Right atrium auricular region (tissue), 2 donors: Measurements from ENCODE around the gene CPLX1. TPM values are rescaled to one million over a fixed set of nuclear protein-coding genes. Genes with fewer than 3 reads are reported as not detected.

Experiments used
- DNase-seq: peaks from one replicate; pipeline ENCODE4 v3.0.0-alpha.2; 2019; ENCODE audit warnings: low spot score
- H3K27ac ChIP-seq, 2 donors: fragments of 200-600 bp; sonication (generic); 1 replicate in 1 of 2; 2 replicates in 1 of 2; pipeline ENCODE4 v1.5.1; 2016 to 2019
- H3K27me3 ChIP-seq, 2 donors: fragments of 200-600 bp; sonication (generic); one replicate each; pipeline versions ENCODE4 v1.5.1 to v1.6.0; 2017 to 2019
- H3K36me3 ChIP-seq: fragments of 200-600 bp; sonication (generic); one replicate; pipeline ENCODE4 v1.5.1; 2016
- H3K4me1 ChIP-seq, 2 donors: fragments of 200-600 bp; sonication (generic); one replicate each; pipeline versions ENCODE4 v1.5.1 to v1.6.0; 2017 to 2019
- H3K4me3 ChIP-seq, 2 donors: fragments of 200-600 bp; sonication (generic); 1 replicate in 1 of 2; 2 replicates in 1 of 2; pipeline ENCODE4 v1.5.1; 2017 to 2019; ENCODE audit warnings: mild to moderate bottlenecking in 1 of 2, moderate library complexity in 1 of 2
- H3K9me3 ChIP-seq, 2 donors: fragments of 200-600 bp; sonication (generic); one replicate each; pipeline ENCODE4 v1.5.1; 2019
- CTCF ChIP-seq, 2 donors: fragments of 200-600 bp; sonication (generic); IDR thresholded peaks; one replicate each; pipeline ENCODE4 v1.5.1; 2019; ENCODE audit warnings: antibody characterized with exemption in 2 of 2
- total RNA-seq, 2 donors: library from RNA; depleted of rRNA; stranded (reverse); fragments of >200 nt; gene quantifications; one replicate each; pipeline ENCODE4 v1.1.0, GENCODE V29; 2016

Gene CPLX1
- total RNA-seq, 2 donors from 2014 or later: 0.98 to 2.3 TPM

GRCh38 chr4:828641-829271 lies 2.8 kb upstream of the CPLX1 start:
- no peaks in the 10 kb centered on the region for H3K36me3 ChIP-seq
- TF ChIP-seq CTCF (IDR thresholded peaks at IDR 0.05): no peak
- H3K27me3 ChIP-seq: peaks cover 12 to 20% of the 10 kb centered on the region in 2 donors
- no peak overlapping the region for H3K4me3 ChIP-seq
- DNase-seq: no peak
- H3K4me1 ChIP-seq: peaks cover 0 to 22% of the 10 kb centered on the region in 2 donors
- peak overlapping the region in 1 of 2 donors; percentile 35 for H3K27ac ChIP-seq
- no peaks in the 10 kb centered on the region for H3K9me3 ChIP-seq

DNA sequence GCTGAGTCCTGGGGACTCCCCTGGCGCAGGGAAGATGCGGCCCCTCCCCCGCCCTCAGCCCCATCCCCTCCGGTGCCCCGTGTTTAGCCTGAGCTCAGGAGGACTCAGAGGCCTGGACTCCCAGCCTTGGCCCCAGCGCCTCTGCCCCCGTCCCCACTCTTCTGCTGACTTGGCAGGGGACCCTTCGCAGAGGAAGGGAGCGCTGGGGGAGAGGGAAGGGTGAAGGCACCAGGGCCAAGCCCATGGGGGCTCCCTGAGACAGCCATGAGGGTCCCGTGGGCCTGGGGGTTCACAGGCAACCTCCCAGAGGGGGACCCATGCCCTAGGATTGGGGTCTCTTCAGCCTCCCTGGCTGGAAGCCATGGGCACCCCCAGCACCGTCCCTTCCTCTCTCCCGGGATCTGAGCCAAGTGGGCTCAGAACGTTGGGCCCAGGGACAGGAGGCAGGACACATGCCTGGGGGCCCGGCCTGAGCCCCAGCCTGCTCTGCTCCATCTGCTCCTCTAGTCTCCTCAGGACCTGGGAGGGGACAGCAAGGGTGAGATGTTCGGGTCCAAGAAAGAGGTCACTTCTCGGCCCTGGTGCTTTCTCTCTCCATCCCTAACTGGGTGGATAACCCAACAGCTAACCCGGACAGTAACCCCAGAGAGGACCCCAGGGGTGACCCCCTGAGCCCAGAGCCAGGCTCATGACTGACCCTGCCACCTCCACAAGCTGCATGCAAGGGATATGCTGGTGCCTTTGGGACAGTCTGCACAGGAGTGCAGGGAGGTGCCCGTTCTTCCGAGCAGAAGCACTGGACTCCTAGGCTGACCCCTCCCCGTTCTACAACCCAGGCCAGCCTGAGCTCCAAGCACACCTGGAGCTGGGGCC lies 1.5 kb upstream of the CPLX1 start:
- H3K9me3 ChIP-seq: no peaks in the 10 kb centered on the region
- no peak for DNase-seq
- H3K27ac ChIP-seq: no peak overlapping the region
- H3K36me3 ChIP-seq: no peaks in the 10 kb centered on the region
- TF ChIP-seq CTCF (IDR thresholded peaks at IDR 0.05): no peak
- peaks cover 12 to 20% of the 10 kb centered on the region in 2 donors for H3K27me3 ChIP-seq
- H3K4me1 ChIP-seq: peaks cover 0 to 22% of the 10 kb centered on the region in 2 donors
- peak overlapping the region in 1 of 2 donors; percentile 45 for H3K4me3 ChIP-seq

DNA sequence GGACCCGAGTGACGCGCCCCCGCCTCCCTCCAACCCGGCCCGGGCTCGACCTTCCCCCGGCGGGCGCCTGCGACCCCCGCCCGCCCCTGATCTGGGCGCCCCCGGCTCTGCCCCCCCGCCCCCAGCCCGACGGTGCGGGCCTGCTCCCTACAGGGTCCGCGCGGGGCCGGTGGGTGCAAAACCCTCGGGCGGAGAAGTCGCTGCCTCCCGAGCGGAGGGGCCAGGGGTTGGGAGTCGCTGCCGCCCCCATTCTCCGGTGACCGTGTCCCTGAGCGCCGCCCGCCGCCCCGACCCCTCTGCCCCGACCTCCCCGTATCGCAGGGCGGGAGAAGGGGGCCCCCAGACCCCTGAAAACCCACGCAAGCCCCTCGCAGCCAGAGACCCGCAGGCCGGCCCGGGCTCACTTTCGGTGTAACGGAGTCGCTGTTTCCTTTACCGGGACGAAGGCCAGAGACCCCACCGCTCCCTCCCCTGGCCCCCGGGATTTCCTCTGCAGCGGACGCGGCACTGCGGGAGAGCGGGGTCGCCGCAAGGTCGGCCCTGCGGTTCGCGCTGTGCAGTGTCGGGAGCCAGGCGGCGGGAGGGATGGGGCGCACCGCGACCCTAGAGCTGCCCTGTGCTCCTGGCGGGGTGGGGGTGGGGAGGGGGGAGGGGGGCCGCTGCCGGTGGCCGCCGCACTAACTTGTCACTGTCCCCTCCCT lies 729 bp upstream of the CPLX1 start:
- Histone ChIP-seq H3K4me1 (peaks cover 0 to 22% of the 10 kb centered on the region in 2 donors), H3K9me3 (no peaks in the 10 kb centered on the region), H3K27ac (no peak overlapping the region), H3K36me3 (no peaks in the 10 kb centered on the region), H3K27me3 (peaks cover 12 to 20% of the 10 kb centered on the region in 2 donors), H3K4me3 (peak overlapping the region; percentile 7 to 45)
- no peak for TF ChIP-seq CTCF (IDR thresholded peaks at IDR 0.05)
- DNase-seq: no peak

- Histone ChIP-seq H3K27me3 (peaks cover 12 to 20% of the 10 kb centered on the region in 2 donors), H3K36me3 (no peaks in the 10 kb centered on the region), H3K9me3 (no peaks in the 10 kb centered on the region), H3K27ac (no peak overlapping the region), H3K4me3 (peak overlapping the region; percentile 9 to 51), H3K4me1 (peaks cover 0 to 22% of the 10 kb centered on the region in 2 donors)
- no peak for TF ChIP-seq CTCF (IDR thresholded peaks at IDR 0.05)
- DNase-seq: no peak
These were observed 612 bp downstream of the CPLX1 start for GRCh38 chr4:825063-825970.

- H3K36me3 ChIP-seq: no peaks in the 10 kb centered on the region
- TF ChIP-seq CTCF (IDR thresholded peaks at IDR 0.05): no peak
- no peak for DNase-seq
- H3K4me3 ChIP-seq: no peak overlapping the region
- H3K27ac ChIP-seq: no peak overlapping the region
- no peaks in the 10 kb centered on the region for H3K9me3 ChIP-seq
- H3K27me3 ChIP-seq: peaks cover 12 to 20% of the 10 kb centered on the region in 2 donors
- peaks cover 0 to 22% of the 10 kb centered on the region in 2 donors for H3K4me1 ChIP-seq
These were observed 1.4 kb downstream of the CPLX1 start for GRCh38 chr4:824461-825062.
